ENCODE results near the gene ADARB2.
"Not testable (repeated sequence)": the region's sequence is repeated elsewhere in the genome, so short reads cannot be mapped to it uniquely, and the experiment has no call there.

The ADARB2 gene

GRCh38 chr10:1266033-1266802 lies 471.1 kb downstream of the ADARB2 start:
- Histone ChIP-seq H3K27me3 (ENCODE audit: control insufficient read depth, insufficient read depth, low read length) (no peaks in the 10 kb centered on the region), H3K36me3 (ENCODE audit: control insufficient read depth, insufficient read depth, low read length) (no peaks in the 10 kb centered on the region), H3K9me3 (ENCODE audit: control insufficient read depth, insufficient read depth, low read length) (no peaks in the 10 kb centered on the region), H3K4me3 (ENCODE audit: low read depth, low read length) (no peak overlapping the region), H3K9ac (ENCODE audit: low read depth, low read length) (no peak overlapping the region), H3K4me1 (ENCODE audit: control insufficient read depth, insufficient read depth, low read length) (no peaks in the 10 kb centered on the region)

DNA sequence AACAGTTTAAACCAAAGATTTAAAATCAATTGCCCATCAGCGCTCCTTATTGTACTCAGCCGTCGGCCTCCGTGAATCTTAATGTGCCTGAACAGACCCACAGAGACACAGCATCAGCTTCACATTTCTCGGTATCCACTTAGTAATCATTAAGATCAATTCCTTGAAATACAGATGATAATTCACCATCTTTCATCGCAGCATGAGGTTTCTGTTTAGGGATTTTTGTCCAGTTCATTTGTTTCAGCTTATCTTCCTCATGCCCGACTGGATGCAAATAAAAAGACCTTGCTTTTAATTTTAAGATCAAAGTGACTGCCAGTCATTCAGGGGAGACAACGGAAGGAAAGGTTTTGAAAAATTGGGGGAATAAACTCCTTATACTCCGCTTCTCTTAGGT lies 473.3 kb downstream of the ADARB2 start:
- Histone ChIP-seq H3K4me3 (ENCODE audit: low read depth, low read length) (no peak overlapping the region), H3K36me3 (ENCODE audit: control insufficient read depth, insufficient read depth, low read length) (no peaks in the 10 kb centered on the region), H3K4me1 (ENCODE audit: control insufficient read depth, insufficient read depth, low read length) (no peaks in the 10 kb centered on the region), H3K9me3 (ENCODE audit: control insufficient read depth, insufficient read depth, low read length) (no peaks in the 10 kb centered on the region), H3K9ac (ENCODE audit: low read depth, low read length) (no peak overlapping the region), H3K27me3 (ENCODE audit: control insufficient read depth, insufficient read depth, low read length) (no peaks in the 10 kb centered on the region)

DNA sequence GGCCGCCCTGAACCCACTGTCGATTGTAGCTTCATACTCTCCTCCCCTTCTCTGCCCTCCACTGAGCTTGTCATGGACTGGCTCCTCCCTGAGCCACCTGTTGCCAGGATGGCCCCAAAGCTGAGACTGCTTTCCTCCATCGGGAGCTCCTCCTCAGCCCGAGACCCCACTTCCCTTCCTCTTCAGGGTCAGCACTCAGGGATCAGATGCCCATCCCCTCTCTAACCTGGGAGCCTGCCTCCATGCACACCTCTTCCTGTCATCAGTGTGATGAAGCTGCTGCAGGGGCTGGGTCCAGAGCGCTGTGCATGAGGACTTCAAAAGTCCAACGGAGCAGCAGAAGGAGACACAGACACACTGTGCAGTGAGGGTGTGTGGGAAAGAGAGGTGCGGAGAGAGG lies 480.1 kb downstream of the ADARB2 start:
- Histone ChIP-seq H3K27me3 (ENCODE audit: control insufficient read depth, insufficient read depth, low read length) (no peaks in the 10 kb centered on the region), H3K4me3 (ENCODE audit: low read depth, low read length) (no peak overlapping the region), H3K9ac (ENCODE audit: low read depth, low read length) (no peak overlapping the region), H3K4me1 (ENCODE audit: control insufficient read depth, insufficient read depth, low read length) (no peaks in the 10 kb centered on the region), H3K36me3 (ENCODE audit: control insufficient read depth, insufficient read depth, low read length) (no peaks in the 10 kb centered on the region), H3K9me3 (ENCODE audit: control insufficient read depth, insufficient read depth, low read length) (no peaks in the 10 kb centered on the region)

DNA sequence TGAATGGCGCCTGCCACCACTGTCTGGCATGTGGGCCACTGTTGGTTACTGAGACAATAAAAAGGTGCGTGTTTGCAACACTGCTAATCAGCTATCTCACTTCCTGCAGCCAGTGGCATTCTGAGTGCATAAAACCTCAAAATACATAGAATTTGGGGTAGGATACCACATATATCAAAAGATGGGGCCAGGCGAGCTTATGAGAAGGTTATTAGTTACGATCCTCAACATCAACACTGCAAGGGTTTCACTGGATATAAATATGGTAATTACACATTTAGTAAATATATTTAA lies 480.9 kb downstream of the ADARB2 start:
- H3K4me1 ChIP-seq (ENCODE audit: control insufficient read depth, insufficient read depth, low read length) = no peaks in the 10 kb centered on the region
- no peaks in the 10 kb centered on the region for H3K9me3 ChIP-seq (ENCODE audit: control insufficient read depth, insufficient read depth, low read length)
- no peaks in the 10 kb centered on the region for H3K27me3 ChIP-seq (ENCODE audit: control insufficient read depth, insufficient read depth, low read length)
- H3K36me3 ChIP-seq (ENCODE audit: control insufficient read depth, insufficient read depth, low read length) = no peaks in the 10 kb centered on the region
- no peak overlapping the region for H3K9ac ChIP-seq (ENCODE audit: low read depth, low read length)
- H3K4me3 ChIP-seq (ENCODE audit: low read depth, low read length) = no peak overlapping the region

- H3K36me3 ChIP-seq (ENCODE audit: control insufficient read depth, insufficient read depth, low read length) = no peaks in the 10 kb centered on the region
- no peaks in the 10 kb centered on the region for H3K4me1 ChIP-seq (ENCODE audit: control insufficient read depth, insufficient read depth, low read length)
- no peaks in the 10 kb centered on the region for H3K9me3 ChIP-seq (ENCODE audit: control insufficient read depth, insufficient read depth, low read length)
- H3K9ac ChIP-seq (ENCODE audit: low read depth, low read length) = no peak overlapping the region
- no peak overlapping the region for H3K4me3 ChIP-seq (ENCODE audit: low read depth, low read length)
- H3K27me3 ChIP-seq (ENCODE audit: control insufficient read depth, insufficient read depth, low read length) = no peaks in the 10 kb centered on the region
These were observed 481.5 kb downstream of the ADARB2 start for GRCh38 chr10:1255600-1256431.

DNA sequence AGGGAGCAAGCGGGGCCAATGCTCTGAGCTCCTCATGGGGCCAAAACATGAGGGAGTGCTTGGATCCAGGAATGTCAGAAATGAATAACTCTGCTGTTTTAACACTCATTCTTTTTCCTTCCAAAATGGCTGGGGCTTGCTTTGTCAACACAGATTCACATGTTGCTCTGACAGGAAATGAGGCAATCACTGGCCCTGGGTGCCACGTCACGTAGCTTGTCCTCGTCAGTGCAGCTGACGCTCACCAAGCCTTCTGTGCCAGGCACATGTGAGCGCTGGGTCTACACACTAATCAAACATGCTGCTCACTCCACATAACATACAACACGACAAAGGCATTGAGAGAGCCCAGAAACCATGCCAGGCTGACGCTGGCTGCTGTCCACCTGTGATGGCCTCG lies 482.2 kb downstream of the ADARB2 start:
- H3K4me1 ChIP-seq (ENCODE audit: control insufficient read depth, insufficient read depth, low read length) = no peaks in the 10 kb centered on the region
- H3K27me3 ChIP-seq (ENCODE audit: control insufficient read depth, insufficient read depth, low read length) = no peaks in the 10 kb centered on the region
- no peak overlapping the region for H3K9ac ChIP-seq (ENCODE audit: low read depth, low read length)
- no peak overlapping the region for H3K4me3 ChIP-seq (ENCODE audit: low read depth, low read length)
- no peaks in the 10 kb centered on the region for H3K9me3 ChIP-seq (ENCODE audit: control insufficient read depth, insufficient read depth, low read length)
- no peaks in the 10 kb centered on the region for H3K36me3 ChIP-seq (ENCODE audit: control insufficient read depth, insufficient read depth, low read length)

DNA sequence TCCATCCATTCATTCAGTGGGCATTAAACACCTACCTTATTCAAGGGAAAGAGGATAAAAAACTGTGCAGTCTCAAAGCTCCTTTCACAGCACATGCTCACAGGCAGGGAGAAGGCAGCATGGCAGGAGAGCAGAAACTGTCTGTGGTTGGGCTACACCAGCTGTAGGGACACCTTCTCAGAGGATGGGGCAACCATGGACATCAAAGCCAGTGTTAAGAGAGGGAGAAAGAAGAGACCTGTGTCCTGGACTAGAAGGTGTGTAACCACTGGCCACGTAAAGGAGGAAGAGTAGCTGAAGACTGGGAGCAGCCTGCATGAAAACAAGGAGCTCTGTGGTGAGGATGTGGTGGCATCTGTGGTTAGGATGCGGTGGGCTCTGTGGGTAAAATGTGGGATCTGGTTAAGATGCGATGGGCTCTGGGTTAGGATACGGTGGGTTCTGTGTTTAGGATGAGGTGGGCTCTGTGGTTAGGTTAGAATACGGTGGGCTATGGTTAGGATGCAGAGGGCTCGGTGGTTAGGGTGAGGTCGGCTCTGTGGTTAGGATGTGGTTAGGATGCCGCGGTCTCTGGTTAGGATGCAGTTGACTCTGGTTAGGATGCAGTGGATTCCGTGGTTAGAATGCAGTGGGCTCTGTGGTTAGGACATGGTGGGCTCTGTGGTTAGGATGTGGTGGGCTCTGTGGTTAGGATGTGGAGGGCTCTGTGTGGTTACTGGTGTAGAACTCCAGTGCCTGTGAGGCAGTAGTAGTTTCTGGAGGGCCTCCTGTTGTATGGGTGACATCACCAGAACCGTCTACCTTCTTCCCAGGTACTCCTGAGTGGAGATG lies 483.6 kb downstream of the ADARB2 start:
- no peaks in the 10 kb centered on the region for H3K27me3 ChIP-seq (ENCODE audit: control insufficient read depth, insufficient read depth, low read length)
- H3K36me3 ChIP-seq (ENCODE audit: control insufficient read depth, insufficient read depth, low read length) = no peaks in the 10 kb centered on the region
- no peak overlapping the region for H3K4me3 ChIP-seq (ENCODE audit: low read depth, low read length)
- H3K9ac ChIP-seq (ENCODE audit: low read depth, low read length) = no peak overlapping the region
- no peaks in the 10 kb centered on the region for H3K4me1 ChIP-seq (ENCODE audit: control insufficient read depth, insufficient read depth, low read length)
- no peaks in the 10 kb centered on the region for H3K9me3 ChIP-seq (ENCODE audit: control insufficient read depth, insufficient read depth, low read length)

DNA sequence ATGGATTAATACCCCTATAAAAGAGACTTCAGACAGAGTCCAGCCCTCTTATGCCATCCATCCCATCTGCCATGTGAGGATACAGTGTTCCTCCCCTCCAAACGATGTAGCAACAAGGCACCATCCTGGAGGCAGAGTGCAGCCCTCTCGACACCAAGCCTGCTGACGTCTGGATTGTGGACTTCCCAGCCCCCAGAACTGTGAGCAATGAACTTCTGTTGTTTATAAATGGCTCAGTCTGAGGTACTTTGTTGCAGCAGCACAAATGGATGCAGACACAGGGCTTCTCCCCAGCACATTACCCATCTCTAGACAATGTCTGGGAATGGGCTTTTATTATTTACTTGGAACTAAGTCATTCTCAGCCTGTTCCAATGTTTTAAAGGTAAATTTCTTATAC lies 485.6 kb downstream of the ADARB2 start:
- Histone ChIP-seq H3K4me3 (ENCODE audit: low read depth, low read length) (no peak overlapping the region), H3K9ac (ENCODE audit: low read depth, low read length) (no peak overlapping the region), H3K27me3 (ENCODE audit: control insufficient read depth, insufficient read depth, low read length) (no peaks in the 10 kb centered on the region), H3K36me3 (ENCODE audit: control insufficient read depth, insufficient read depth, low read length) (no peaks in the 10 kb centered on the region), H3K9me3 (ENCODE audit: control insufficient read depth, insufficient read depth, low read length) (no peaks in the 10 kb centered on the region), H3K4me1 (ENCODE audit: control insufficient read depth, insufficient read depth, low read length) (no peaks in the 10 kb centered on the region)

DNA sequence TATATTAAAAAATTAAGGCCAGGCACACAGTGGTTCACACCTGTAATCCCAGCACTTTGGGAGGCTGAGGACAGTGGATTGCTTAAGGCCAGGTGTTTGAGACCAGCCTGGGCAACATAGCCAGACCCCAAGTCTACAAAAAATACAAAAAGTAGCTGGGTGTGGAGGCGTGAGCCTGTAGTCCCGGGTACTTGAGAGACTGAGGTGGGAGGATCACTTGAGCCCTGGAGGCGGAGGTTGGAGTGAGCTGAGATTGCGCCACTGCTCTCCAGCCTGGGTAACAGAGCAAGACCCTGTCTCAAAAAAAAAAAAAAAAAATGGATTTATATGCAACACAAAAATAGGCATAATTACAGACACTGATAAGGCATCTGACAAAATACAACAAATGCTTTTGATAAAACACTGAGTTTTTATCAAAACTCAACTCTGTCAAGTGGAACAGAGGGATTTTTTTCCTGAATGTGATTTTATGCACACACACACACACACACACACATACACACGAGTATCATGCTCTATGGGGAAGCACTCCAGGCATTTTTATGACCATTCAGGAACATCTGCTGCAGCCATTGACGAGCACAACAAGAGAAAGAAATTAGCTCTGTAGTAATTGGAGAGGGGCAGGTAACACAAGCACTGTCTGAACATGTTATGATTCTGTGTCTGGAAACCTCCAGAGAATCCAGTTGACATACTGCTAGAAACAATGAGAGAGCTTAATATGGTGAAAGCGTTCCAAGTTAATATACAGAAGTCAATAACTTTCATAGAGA lies 488.0 kb downstream of the ADARB2 start:
- no peaks in the 10 kb centered on the region for H3K4me1 ChIP-seq (ENCODE audit: control insufficient read depth, insufficient read depth, low read length)
- no peaks in the 10 kb centered on the region for H3K27me3 ChIP-seq (ENCODE audit: control insufficient read depth, insufficient read depth, low read length)
- H3K36me3 ChIP-seq (ENCODE audit: control insufficient read depth, insufficient read depth, low read length) = no peaks in the 10 kb centered on the region
- no peak overlapping the region for H3K4me3 ChIP-seq (ENCODE audit: low read depth, low read length)
- H3K9me3 ChIP-seq (ENCODE audit: control insufficient read depth, insufficient read depth, low read length) = no peaks in the 10 kb centered on the region
- H3K9ac ChIP-seq (ENCODE audit: low read depth, low read length) = no peak overlapping the region

DNA sequence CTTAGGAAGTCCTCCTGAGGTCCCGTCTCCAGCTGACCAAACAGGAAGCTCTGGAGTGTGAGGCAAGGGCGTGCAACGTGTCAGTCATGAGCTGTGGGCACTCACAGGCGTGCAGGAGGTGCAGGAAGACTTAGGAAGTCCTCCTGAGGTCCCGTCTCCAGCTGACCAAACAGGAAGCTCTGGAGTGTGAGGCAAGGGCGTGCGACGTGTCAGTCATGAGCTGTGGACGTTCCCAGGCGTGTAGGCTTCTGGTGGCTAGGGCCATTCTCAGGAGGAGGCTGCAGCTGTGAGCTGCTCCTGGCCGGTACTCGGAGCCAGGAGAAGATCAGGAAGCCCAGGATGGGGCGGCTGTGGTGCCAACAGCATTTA lies 489.1 kb downstream of the ADARB2 start:
- H3K9ac ChIP-seq (ENCODE audit: low read depth, low read length); H3K4me1 ChIP-seq (ENCODE audit: control insufficient read depth, insufficient read depth, low read length); H3K4me3 ChIP-seq (ENCODE audit: low read depth, low read length); H3K36me3 ChIP-seq (ENCODE audit: control insufficient read depth, insufficient read depth, low read length); H3K9me3 ChIP-seq (ENCODE audit: control insufficient read depth, insufficient read depth, low read length); H3K27me3 ChIP-seq (ENCODE audit: control insufficient read depth, insufficient read depth, low read length): not testable (repeated sequence)

DNA sequence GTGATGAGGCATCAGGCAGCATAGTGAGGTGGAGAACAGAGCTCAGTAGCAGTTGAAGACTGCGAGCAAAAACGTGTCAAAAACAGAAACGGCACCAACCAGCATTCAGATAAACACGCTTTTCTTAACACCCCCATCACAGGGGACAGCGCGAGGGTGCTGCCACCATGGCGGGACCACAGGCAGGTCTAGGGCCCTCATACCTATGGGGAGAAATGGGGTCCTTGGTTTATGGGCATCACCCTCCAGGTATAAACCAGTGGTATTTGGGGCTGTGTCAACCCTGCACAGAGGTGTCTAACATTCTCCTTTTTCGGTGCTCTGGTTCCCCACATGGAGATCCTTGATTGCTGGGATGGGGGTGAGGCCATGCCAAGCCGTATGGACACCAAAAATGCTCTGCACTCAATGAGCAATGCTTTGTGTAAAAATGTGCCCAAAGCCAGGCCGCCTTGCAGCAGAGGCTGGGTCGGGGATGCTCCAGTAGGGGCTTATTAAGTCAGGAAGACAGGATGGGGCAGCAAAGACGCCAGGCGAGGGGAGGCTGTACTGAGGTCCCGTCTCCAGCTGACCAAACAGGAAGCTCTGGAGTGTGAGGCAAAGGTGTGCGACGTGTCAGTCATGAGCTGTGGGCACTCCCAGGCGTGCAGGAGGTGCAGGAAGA lies 489.6 kb downstream of the ADARB2 start:
- Histone ChIP-seq H3K27me3 (ENCODE audit: control insufficient read depth, insufficient read depth, low read length) (no peaks in the 10 kb centered on the region), H3K9me3 (ENCODE audit: control insufficient read depth, insufficient read depth, low read length) (no peaks in the 10 kb centered on the region), H3K36me3 (ENCODE audit: control insufficient read depth, insufficient read depth, low read length) (no peaks in the 10 kb centered on the region), H3K9ac (ENCODE audit: low read depth, low read length) (no peak overlapping the region), H3K4me3 (ENCODE audit: low read depth, low read length) (no peak overlapping the region), H3K4me1 (ENCODE audit: control insufficient read depth, insufficient read depth, low read length) (no peaks in the 10 kb centered on the region)
